Astrocyte (in vitro differentiated cells and primary cell): Measurements from ENCODE around the gene C19orf73.

ENCODE experiments used
- EZH2 ChIP-seq: IDR thresholded peaks from 2 replicates; pipeline ENCODE4 v1.6.1; 2012; ENCODE audit warnings: mild to moderate bottlenecking, low read length, inconsistent platforms; ENCODE audit not compliant: insufficient read depth
- TF ChIP-seq, protein P1 (sequence below): IDR thresholded peaks from 2 replicates; pipeline ENCODE4 v1.5.1; 2011; ENCODE audit warnings: low read depth, mild to moderate bottlenecking, inconsistent platforms, low read length, moderate library complexity; ENCODE audit not compliant: insufficient read depth

DNA sequence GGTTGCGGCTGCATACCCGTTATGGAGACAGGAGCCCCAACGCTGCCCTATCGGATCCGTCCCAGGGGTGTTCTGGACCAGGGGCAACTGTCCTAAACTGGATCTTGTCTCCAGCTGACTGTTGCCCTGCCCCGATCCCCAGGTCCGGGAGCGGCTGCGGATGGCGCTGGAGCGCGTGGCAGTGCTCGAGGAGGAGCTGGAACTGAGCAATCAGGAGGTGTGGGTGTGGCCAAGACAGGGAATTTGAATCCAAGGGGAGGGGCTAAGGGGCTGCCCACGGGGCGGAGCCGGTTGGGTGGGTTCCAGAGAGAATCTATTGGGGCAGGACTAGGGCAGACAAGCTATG lies 10.3 kb upstream of the C19orf73 start:
- TF ChIP-seq, protein P1, sequence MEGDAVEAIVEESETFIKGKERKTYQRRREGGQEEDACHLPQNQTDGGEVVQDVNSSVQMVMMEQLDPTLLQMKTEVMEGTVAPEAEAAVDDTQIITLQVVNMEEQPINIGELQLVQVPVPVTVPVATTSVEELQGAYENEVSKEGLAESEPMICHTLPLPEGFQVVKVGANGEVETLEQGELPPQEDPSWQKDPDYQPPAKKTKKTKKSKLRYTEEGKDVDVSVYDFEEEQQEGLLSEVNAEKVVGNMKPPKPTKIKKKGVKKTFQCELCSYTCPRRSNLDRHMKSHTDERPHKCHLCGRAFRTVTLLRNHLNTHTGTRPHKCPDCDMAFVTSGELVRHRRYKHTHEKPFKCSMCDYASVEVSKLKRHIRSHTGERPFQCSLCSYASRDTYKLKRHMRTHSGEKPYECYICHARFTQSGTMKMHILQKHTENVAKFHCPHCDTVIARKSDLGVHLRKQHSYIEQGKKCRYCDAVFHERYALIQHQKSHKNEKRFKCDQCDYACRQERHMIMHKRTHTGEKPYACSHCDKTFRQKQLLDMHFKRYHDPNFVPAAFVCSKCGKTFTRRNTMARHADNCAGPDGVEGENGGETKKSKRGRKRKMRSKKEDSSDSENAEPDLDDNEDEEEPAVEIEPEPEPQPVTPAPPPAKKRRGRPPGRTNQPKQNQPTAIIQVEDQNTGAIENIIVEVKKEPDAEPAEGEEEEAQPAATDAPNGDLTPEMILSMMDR: no peak
- TF ChIP-seq EZH2: no peak
